ENCODE measurements around the gene ANKFN1. TPM values are rescaled to one million over a fixed set of nuclear protein-coding genes. Genes with fewer than 3 reads are reported as not detected.
"Not testable (repeated sequence)": the region's sequence is repeated elsewhere in the genome, so short reads cannot be mapped to it uniquely, and the experiment has no call there.

Gene ANKFN1
- polyA plus RNA-seq, 3 donors = not detected

- Mint-ChIP-seq H3K36me3 (no peaks in the 10 kb centered on the region), H3K9me3 (peaks cover 2 to 12% (median 7%) of the 10 kb centered on the region in 7 donors), H3K4me3 (no peak overlapping the region), H3K27ac (no peak overlapping the region), H3K27me3 (ENCODE audit: low read depth in 3 of 3) (peaks cover 0 to 4% (median 0%) of the 10 kb centered on the region in 3 donors), H3K4me1 (no peaks in the 10 kb centered on the region)
- Histone ChIP-seq H3K27me3 (ENCODE audit: control insufficient read depth in 2 of 2, insufficient read depth in 2 of 2, low read length in 2 of 2) (no peaks in the 10 kb centered on the region), H3K79me2 (ENCODE audit: insufficient read depth, low read length) (no peaks in the 10 kb centered on the region), H3K4me3 (replicated peaks in 1 of 3; ENCODE audit: low read depth in 2 of 3, low read length in 3 of 3) (no peak overlapping the region), H4K20me1 (ENCODE audit: insufficient read depth, low read length) (no peaks in the 10 kb centered on the region), H3K4me1 (ENCODE audit: control insufficient read depth in 1 of 2, insufficient read depth in 2 of 2, low read length in 2 of 2) (no peaks in the 10 kb centered on the region), H3K27ac (ENCODE audit: low read depth in 1 of 2, low read length in 2 of 2) (no peak overlapping the region), H3K4me2 (replicated peaks; ENCODE audit: extremely low read depth, low read length, poor library complexity, severe bottlenecking) (no peak overlapping the region), H3K36me3 (replicated peaks in 1 of 2; ENCODE audit: control insufficient read depth in 1 of 2, insufficient read depth in 2 of 2, low read length in 2 of 2) (no peaks in the 10 kb centered on the region), H3K9me3 (replicated peaks in 1 of 2; ENCODE audit: control insufficient read depth in 1 of 2, insufficient read depth in 1 of 2, low read length in 2 of 2) (peaks cover 0 to 3% of the 10 kb centered on the region in 2 donors), H2AFZ (ENCODE audit: insufficient read depth, low read depth, low read length, poor library complexity, severe bottlenecking) (no peak overlapping the region), H3K9ac (ENCODE audit: insufficient read depth, low read length, poor library complexity, severe bottlenecking) (no peak overlapping the region)
- intact Hi-C loops (cut with micrococcal nuclease) = no loop called here
- TF ChIP-seq, protein P1, sequence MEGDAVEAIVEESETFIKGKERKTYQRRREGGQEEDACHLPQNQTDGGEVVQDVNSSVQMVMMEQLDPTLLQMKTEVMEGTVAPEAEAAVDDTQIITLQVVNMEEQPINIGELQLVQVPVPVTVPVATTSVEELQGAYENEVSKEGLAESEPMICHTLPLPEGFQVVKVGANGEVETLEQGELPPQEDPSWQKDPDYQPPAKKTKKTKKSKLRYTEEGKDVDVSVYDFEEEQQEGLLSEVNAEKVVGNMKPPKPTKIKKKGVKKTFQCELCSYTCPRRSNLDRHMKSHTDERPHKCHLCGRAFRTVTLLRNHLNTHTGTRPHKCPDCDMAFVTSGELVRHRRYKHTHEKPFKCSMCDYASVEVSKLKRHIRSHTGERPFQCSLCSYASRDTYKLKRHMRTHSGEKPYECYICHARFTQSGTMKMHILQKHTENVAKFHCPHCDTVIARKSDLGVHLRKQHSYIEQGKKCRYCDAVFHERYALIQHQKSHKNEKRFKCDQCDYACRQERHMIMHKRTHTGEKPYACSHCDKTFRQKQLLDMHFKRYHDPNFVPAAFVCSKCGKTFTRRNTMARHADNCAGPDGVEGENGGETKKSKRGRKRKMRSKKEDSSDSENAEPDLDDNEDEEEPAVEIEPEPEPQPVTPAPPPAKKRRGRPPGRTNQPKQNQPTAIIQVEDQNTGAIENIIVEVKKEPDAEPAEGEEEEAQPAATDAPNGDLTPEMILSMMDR (IDR thresholded peaks at IDR 0.05) = no peak
- DNase-seq = no peak
- WGBS (ENCODE audit: insufficient coverage) = no CpG with 5 or more reads among the region's 1 CpG
These were observed 253.8 kb downstream of the ANKFN1 start for GRCh38 chr17:56407086-56407485.

DNA sequence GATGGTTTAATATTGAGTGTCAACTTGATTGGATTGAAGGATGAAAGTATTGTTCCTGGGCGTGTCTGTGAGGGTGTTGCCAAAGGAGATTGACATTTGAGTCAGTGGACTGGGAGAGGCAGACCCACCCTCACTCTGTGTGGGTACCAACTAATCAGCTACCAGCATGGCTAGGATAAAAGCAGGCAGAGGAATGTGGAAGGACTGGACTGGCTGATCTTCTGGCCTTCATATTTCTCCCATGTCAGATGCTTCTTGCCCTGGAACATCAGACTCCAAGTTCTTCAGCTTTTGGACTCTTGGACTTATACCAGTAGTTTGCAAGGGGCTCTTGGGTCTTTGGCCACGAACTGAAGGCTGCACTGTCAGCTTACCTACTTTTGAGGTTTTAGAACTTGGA is 259.1 kb downstream of the ANKFN1 start:
- H3K4me1 ChIP-seq (ENCODE audit: control insufficient read depth in 1 of 2, insufficient read depth in 2 of 2, low read length in 2 of 2); H3K4me3 Mint-ChIP-seq; H4K20me1 ChIP-seq (ENCODE audit: insufficient read depth, low read length); DNase-seq; H3K9ac ChIP-seq (ENCODE audit: insufficient read depth, low read length, poor library complexity, severe bottlenecking); H3K27ac ChIP-seq (ENCODE audit: low read depth in 1 of 2, low read length in 2 of 2); H2AFZ ChIP-seq (ENCODE audit: insufficient read depth, low read depth, low read length, poor library complexity, severe bottlenecking); H3K36me3 Mint-ChIP-seq; H3K4me2 ChIP-seq (replicated peaks; ENCODE audit: extremely low read depth, low read length, poor library complexity, severe bottlenecking); H3K36me3 ChIP-seq (replicated peaks in 1 of 2; ENCODE audit: control insufficient read depth in 1 of 2, insufficient read depth in 2 of 2, low read length in 2 of 2); H3K79me2 ChIP-seq (ENCODE audit: insufficient read depth, low read length); H3K4me3 ChIP-seq (replicated peaks in 1 of 3; ENCODE audit: low read depth in 2 of 3, low read length in 3 of 3); H3K27me3 ChIP-seq (ENCODE audit: control insufficient read depth in 2 of 2, insufficient read depth in 2 of 2, low read length in 2 of 2); intact Hi-C loops (cut with micrococcal nuclease); H3K4me1 Mint-ChIP-seq; H3K27me3 Mint-ChIP-seq (ENCODE audit: low read depth in 3 of 3); H3K9me3 ChIP-seq (replicated peaks in 1 of 2; ENCODE audit: control insufficient read depth in 1 of 2, insufficient read depth in 1 of 2, low read length in 2 of 2); H3K9me3 Mint-ChIP-seq; H3K27ac Mint-ChIP-seq: not testable (repeated sequence)
- 88% methylated on average over 1 of the region's 2 CpGs for WGBS (ENCODE audit: insufficient coverage)
